Body of pancreas (tissue), 4 donors: ENCODE results near the gene MRTFA.

Source experiments
- POLR2A ChIP-seq, 3 donors: fragments of 450-650 bp; IDR thresholded peaks; one replicate each; pipeline ENCODE4 v1.6.1; 2016; ENCODE audit warnings: antibody characterized with exemption in 3 of 3, mild to moderate bottlenecking in 2 of 3
- TF ChIP-seq, protein P1 (sequence below), 7 experiments: fragments of 450-650 bp in 4 of 7; fragments of 200-600 bp in 3 of 7; sonication (generic) in 3 of 7; IDR thresholded peaks; one replicate each; pipeline ENCODE4 v1.5.1; 2016 to 2019; ENCODE audit warnings: antibody characterized with exemption in 7 of 7

DNA sequence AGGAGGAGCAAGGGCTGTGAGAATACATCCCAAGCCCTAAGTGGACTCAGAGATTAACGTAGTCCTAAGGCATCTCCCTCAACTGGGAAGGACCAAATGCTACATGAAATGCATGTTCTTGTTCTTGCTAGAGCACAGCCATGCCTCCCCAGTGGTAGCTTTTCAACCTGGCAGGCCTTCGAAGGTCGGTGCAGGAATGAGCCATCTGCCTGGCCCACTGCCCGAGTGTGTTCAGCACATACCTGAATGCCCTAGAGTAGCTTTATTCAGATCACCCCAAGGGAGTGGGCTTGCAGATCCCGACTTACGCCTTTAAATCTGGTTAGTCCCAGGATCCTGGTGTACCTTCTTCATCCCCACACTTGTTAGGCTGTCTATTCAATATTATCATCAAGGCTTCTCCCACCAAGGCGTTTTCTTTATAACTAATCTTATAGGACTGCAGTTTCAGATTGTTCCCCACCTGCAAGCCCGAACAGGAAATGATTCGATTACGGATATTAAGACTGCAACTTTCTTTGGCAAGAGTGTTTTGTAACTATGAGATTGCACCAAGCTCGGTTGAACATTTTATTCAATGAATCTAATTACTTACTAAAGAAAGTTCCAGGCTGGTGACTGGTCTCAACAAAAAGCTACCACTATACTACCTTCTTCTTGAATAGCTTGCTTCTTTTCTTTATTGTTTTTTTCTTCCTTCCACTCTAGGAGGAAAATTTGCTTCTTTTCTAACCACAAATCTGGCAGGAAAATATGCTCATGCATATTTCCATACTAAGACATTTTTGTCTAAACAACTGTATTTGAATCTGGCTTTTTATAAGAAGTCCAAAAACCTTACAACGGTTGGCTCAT, 150.5 kb downstream of the MRTFA start:
- TF ChIP-seq, protein P1, sequence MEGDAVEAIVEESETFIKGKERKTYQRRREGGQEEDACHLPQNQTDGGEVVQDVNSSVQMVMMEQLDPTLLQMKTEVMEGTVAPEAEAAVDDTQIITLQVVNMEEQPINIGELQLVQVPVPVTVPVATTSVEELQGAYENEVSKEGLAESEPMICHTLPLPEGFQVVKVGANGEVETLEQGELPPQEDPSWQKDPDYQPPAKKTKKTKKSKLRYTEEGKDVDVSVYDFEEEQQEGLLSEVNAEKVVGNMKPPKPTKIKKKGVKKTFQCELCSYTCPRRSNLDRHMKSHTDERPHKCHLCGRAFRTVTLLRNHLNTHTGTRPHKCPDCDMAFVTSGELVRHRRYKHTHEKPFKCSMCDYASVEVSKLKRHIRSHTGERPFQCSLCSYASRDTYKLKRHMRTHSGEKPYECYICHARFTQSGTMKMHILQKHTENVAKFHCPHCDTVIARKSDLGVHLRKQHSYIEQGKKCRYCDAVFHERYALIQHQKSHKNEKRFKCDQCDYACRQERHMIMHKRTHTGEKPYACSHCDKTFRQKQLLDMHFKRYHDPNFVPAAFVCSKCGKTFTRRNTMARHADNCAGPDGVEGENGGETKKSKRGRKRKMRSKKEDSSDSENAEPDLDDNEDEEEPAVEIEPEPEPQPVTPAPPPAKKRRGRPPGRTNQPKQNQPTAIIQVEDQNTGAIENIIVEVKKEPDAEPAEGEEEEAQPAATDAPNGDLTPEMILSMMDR (IDR thresholded peaks at IDR 0.05), result no peak
- TF ChIP-seq POLR2A (IDR thresholded peaks at IDR 0.05), result no peak
